GM12878 (cell line): ENCODE data around the gene DEFB110. TPM values are rescaled to one million over a fixed set of nuclear protein-coding genes. Genes with fewer than 3 reads are reported as not detected.

Source experiments
- ATAC-seq: fragments of 200-7000 bp; cut with Tn5 transposase; 3 replicates; pipeline ENCODE4 v1.9.1; 2020; ENCODE audit warnings: mild to moderate bottlenecking, moderate library complexity
- BruUV-seq: library from RNA; stranded (reverse); fragments of 400-500 nt; replicated peaks from 2 replicates; lab custom pipeline; 2021; lab: Mats Ljungman, UMichigan
- CTCF ChIA-PET: fragments of 300-600 bp; sonication (Branson Sonifier 250); formaldehyde crosslinking; extraction: SDS; loops from one replicate; lab custom pipeline; 2021; ENCODE audit warnings: inconsistent platforms; lab: Yijun Ruan, JAX
- POLR2A ChIA-PET: fragments of 350-600 bp; formaldehyde crosslinking; extraction: SDS; loops from one replicate; lab custom pipeline; 2021; ENCODE audit warnings: inconsistent platforms; lab: Charles Lee
- RAD21 ChIA-PET: fragments of 300-600 bp; sonication (Branson Sonifier 250); formaldehyde crosslinking; loops from one replicate; lab custom pipeline; 2023; ENCODE audit warnings: antibody characterized with exemption; ENCODE audit not compliant: unreplicated experiment; lab: Charles Lee
- SMC1A ChIA-PET: fragments of 300-600 bp; sonication (Branson Sonifier 250); formaldehyde crosslinking; loops from one replicate; lab custom pipeline; 2023; ENCODE audit not compliant: unreplicated experiment, uncharacterized antibody; lab: Charles Lee
- DNase-seq: peaks from one replicate; pipeline ENCODE4 v3.0.0-alpha.2; 2011; ENCODE audit warnings: low read depth, low spot score
- FAIRE-seq: peaks from 3 replicates; lab custom pipeline; 2011; peaks lifted over from hg19 to GRCh38; lab: Jason Lieb, UNC
- H2AFZ ChIP-seq: 2 replicates; pipeline ENCODE4 v1.6.0; 2011; ENCODE audit warnings: low read depth, low read length, control low read depth; ENCODE audit not compliant: control insufficient read depth
- H3K27ac ChIP-seq: 2 replicates; pipeline ENCODE4 v1.5.1; 2011; ENCODE audit warnings: control low read depth; ENCODE audit not compliant: control insufficient read depth, insufficient read depth
- H3K27me3 ChIP-seq, 2 experiments: replicated peaks in 1 of 2; 2 replicates each; pipeline versions ENCODE4 v1.6.0 to v1.6.1; 2011; ENCODE audit warnings: low read length in 1 of 2; ENCODE audit not compliant: control insufficient read depth in 2 of 2, insufficient read depth in 2 of 2
- H3K36me3 ChIP-seq, 2 experiments: 2 replicates each; pipeline ENCODE4 v1.5.1; 2011; ENCODE audit warnings: low read length in 1 of 2; ENCODE audit not compliant: control insufficient read depth in 2 of 2, insufficient read depth in 2 of 2
- H3K4me1 ChIP-seq: 2 replicates; pipeline ENCODE4 v1.6.1; 2011; ENCODE audit warnings: mild to moderate bottlenecking, low read length, moderate library complexity, mixed read lengths; ENCODE audit not compliant: control insufficient read depth, insufficient read depth
- H3K4me2 ChIP-seq: 2 replicates; pipeline ENCODE4 v1.6.0; 2011; ENCODE audit warnings: control low read depth; ENCODE audit not compliant: control insufficient read depth, insufficient read depth
- H3K4me3 ChIP-seq: fragments of 200-600 bp; sonication (generic); 2 replicates; pipeline ENCODE4 v1.5.1; 2016
- H3K79me2 ChIP-seq: 2 replicates; pipeline ENCODE4 v1.6.0; 2011; ENCODE audit warnings: low read length; ENCODE audit not compliant: control insufficient read depth, insufficient read depth
- H3K9ac ChIP-seq: 2 replicates; pipeline ENCODE4 v1.8.0; 2011; ENCODE audit warnings: low read length, control low read depth, mixed read lengths; ENCODE audit not compliant: control insufficient read depth, insufficient read depth
- H3K9me3 ChIP-seq: replicated peaks from 3 replicates; pipeline ENCODE4 v1.5.1; 2011; ENCODE audit warnings: mild to moderate bottlenecking, low read length; ENCODE audit not compliant: control insufficient read depth, insufficient read depth
- H4K20me1 ChIP-seq: 2 replicates; pipeline ENCODE4 v1.6.0; 2011; ENCODE audit not compliant: control insufficient read depth, insufficient read depth
- CTCF ChIP-seq, 3 experiments: IDR thresholded peaks in 2 of 3; conservative IDR thresholded peaks in 1 of 3; 2 replicates each; pipeline ENCODE4 v1.5.1; 2011; ENCODE audit warnings: low read depth in 3 of 3, low read length in 3 of 3, mild to moderate bottlenecking in 3 of 3, control low read depth in 2 of 3, moderate library complexity in 2 of 3, inconsistent platforms in 1 of 3, mixed read lengths in 1 of 3; ENCODE audit not compliant: control insufficient read depth in 2 of 3, insufficient read depth in 1 of 3; ENCODE audit errors: extremely low read depth in 1 of 3
- MEF2B ChIP-seq: fragments of 450-650 bp; IDR thresholded peaks from 2 replicates; pipeline ENCODE4 v1.6.1; 2018; ENCODE audit warnings: mild to moderate bottlenecking, moderate library complexity; ENCODE audit not compliant: partially characterized antibody, poor library complexity, severe bottlenecking
- MLLT1 ChIP-seq: fragments of 450-650 bp; IDR thresholded peaks from 2 replicates; pipeline ENCODE4 v1.6.1; 2016; ENCODE audit warnings: mild to moderate bottlenecking
- NFYB ChIP-seq: IDR thresholded peaks from 2 replicates; pipeline ENCODE4 v1.6.1; 2011; ENCODE audit warnings: low read depth, mild to moderate bottlenecking, low read length, improper control_type of control experiment, moderate library complexity; ENCODE audit not compliant: insufficient read depth
- PAX5 ChIP-seq: IDR thresholded peaks from 2 replicates; pipeline ENCODE4 v1.6.1; 2011; ENCODE audit warnings: low read depth, low read length, borderline replicate concordance
- RAD21 ChIP-seq: IDR thresholded peaks from 2 replicates; pipeline ENCODE4 v1.6.1; 2011; ENCODE audit warnings: mild to moderate bottlenecking, low read depth, low read length, moderate library complexity; ENCODE audit not compliant: insufficient read depth
- SIN3A ChIP-seq: IDR thresholded peaks from 2 replicates; pipeline ENCODE4 v1.6.1; 2012; ENCODE audit warnings: low read depth, low read length, improper control_type of control experiment
- TCF12 ChIP-seq: IDR thresholded peaks from 2 replicates; pipeline ENCODE4 v1.6.1; 2011; ENCODE audit warnings: low read depth, mild to moderate bottlenecking, low read length
- ZNF384 ChIP-seq: IDR thresholded peaks from 2 replicates; pipeline ENCODE4 v1.6.1; 2012; ENCODE audit warnings: low read depth, mild to moderate bottlenecking, low read length, improper control_type of control experiment, borderline replicate concordance
- WGBS: methylation state at CpG from one replicate; pipeline ENCODE4 v1.1.6; 2016; ENCODE audit warnings: low lambda C conversion rate; ENCODE audit not compliant: insufficient replicate concordance, insufficient coverage; ENCODE audit errors: missing lambda C conversion rate; 5-methylcytosine and 5-hydroxymethylcytosine counted together
- in situ Hi-C: fragments of 300-500 bp; cut with MboI; formaldehyde crosslinking; loops from 9 replicates; pipeline ENCODE4 v1.14.3; 2018; ENCODE audit warnings: mixed read lengths
- intact Hi-C: fragments of 100-400 bp; cut with micrococcal nuclease; formaldehyde crosslinking; loops from one replicate; pipeline ENCODE4 v1.14.2; 2022; ENCODE audit not compliant: unreplicated experiment
- polyA plus RNA-seq, 11 experiments: library from polyadenylated mRNA; depleted of rRNA in 4 of 11; unstranded in 6 of 11; stranded (reverse) in 5 of 11; fragments of >200 nt; fragmentation: Nextera tagmentation in 4 of 11; fragmentation: Illumina TruSeq in 1 of 11; extraction: Ambion mirVana in 4 of 11; extraction: Trizol in 1 of 11; gene quantifications; 1 replicate in 1 of 11; 2 replicates in 10 of 11; pipeline versions ENCODE4 v1.2.1 to v1.2.3, GENCODE V29; 2011 to 2016; ENCODE audit warnings: inconsistent platforms in 2 of 11, missing spikeins in 2 of 11, low read depth in 1 of 11
- total RNA-seq, 4 experiments: library from RNA; depleted of rRNA in 3 of 4; stranded (reverse); fragments of >200 nt in 3 of 4; fragmentation: Illumina TruSeq in 1 of 4; extraction: Trizol in 1 of 4; gene quantifications; 2 replicates each; pipeline versions ENCODE4 v1.2.1 to v1.2.3, GENCODE V29; 2013 to 2021
- TF ChIP-seq, protein P1 (sequence below): IDR thresholded peaks from 2 replicates; pipeline ENCODE4 v1.6.1; 2012; ENCODE audit warnings: mild to moderate bottlenecking, low read depth, low read length

DEFB110 gene
- total and polyA plus RNA-seq, 10 of the 15 experiments (the other 5 are each of a cell fraction or from before 2014, with no cell fraction given): not detected

- H3K4me2 ChIP-seq: no peak overlapping the region
- RAD21 ChIA-PET: no interaction called here
- DNase-seq: no peak
- peak; percentile 33 to 49 (median 45); a peak in 5 of 6 replicates for TF ChIP-seq CTCF (IDR thresholded peaks at IDR 0.05 in 2 of 3, conservative IDR thresholded peaks at IDR 0.05 in 1 of 3; ENCODE audit: control insufficient read depth in 2 of 3, extremely low read depth in 1 of 3, insufficient read depth in 1 of 3, low read depth in 3 of 3, low read length in 3 of 3)
- TF ChIP-seq RAD21: 0 out of 2 replicates have a peak, but pooled peaks have one; percentile 20
- no peak for TF ChIP-seq ZNF384
- TF ChIP-seq, all 136 proteins: peak for 2
- in situ Hi-C loops: no loop called here
- H3K27ac ChIP-seq: no peak overlapping the region
- H3K36me3 ChIP-seq: no peaks in the 10 kb centered on the region
- no peaks in the 10 kb centered on the region for H3K9me3 ChIP-seq
- peak; percentile 84 for FAIRE-seq
- no TSS peak for BruUV-seq
- no peaks in the 10 kb centered on the region for H3K79me2 ChIP-seq
- intact Hi-C loops: no loop called here
- ChIA-PET CTCF (interaction anchor here (0.9 kb wide), 1 partner anchor 10 kb away, joined by 3 read pairs; no protein-coding TSS in a partner anchor), POLR2A (no interaction called here), SMC1A (no interaction called here)
- peak; percentile 66; the same call in 2 of the 3 replicates for ATAC-seq
- no peak overlapping the region for H3K9ac ChIP-seq
- H3K4me3 ChIP-seq: no peak overlapping the region
- WGBS: 2% methylated on average over 2 of the region's 2 CpGs
- H3K4me1 ChIP-seq: no peaks in the 10 kb centered on the region
- H3K27me3 ChIP-seq: no peaks in the 10 kb centered on the region
- no peaks in the 10 kb centered on the region for H4K20me1 ChIP-seq
- H2AFZ ChIP-seq: no peak overlapping the region
Measured at GRCh38 chr6:50062051-50062450, 40.3 kb upstream of the DEFB110 start.

DNA sequence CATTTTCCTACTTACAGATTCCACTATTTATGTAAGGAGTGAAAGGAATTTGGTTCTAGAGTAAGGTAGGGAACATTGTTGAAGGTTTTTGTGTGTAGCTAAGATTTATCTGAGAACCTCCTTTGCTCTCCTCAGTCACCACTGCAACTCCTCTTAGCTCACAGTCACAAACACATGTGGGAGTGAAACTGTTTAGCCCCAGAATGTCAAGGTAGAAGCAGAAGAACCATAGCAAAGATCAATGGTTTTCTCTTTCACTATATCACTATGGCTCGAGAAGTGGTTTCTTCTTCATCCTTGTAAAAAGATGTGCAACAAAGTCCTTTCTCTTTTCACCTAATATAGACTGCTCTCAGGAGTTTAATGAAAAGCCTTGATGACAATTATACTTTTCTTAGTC lies 34.4 kb upstream of the DEFB110 start:
- SMC1A ChIA-PET: no interaction called here
- BruUV-seq: no TSS peak
- no peaks in the 10 kb centered on the region for H3K27me3 ChIP-seq
- POLR2A ChIA-PET: no interaction called here
- H3K4me3 ChIP-seq: no peak overlapping the region
- ATAC-seq (no peak), FAIRE-seq (no peak), DNase-seq (no peak)
- no peaks in the 10 kb centered on the region for H3K36me3 ChIP-seq
- in situ Hi-C loops (no loop called here), intact Hi-C loops (no loop called here)
- no peaks in the 10 kb centered on the region for H3K79me2 ChIP-seq
- CTCF ChIA-PET: no interaction called here
- H3K4me2 ChIP-seq: no peak overlapping the region
- WGBS: 0% methylated on average over 1 of the region's 1 CpG
- H3K27ac ChIP-seq: no peak overlapping the region
- no peaks in the 10 kb centered on the region for H3K4me1 ChIP-seq
- H4K20me1 ChIP-seq: no peaks in the 10 kb centered on the region
- H2AFZ ChIP-seq: no peak overlapping the region
- RAD21 ChIA-PET: no interaction called here
- H3K9ac ChIP-seq: no peak overlapping the region
- H3K9me3 ChIP-seq: no peaks in the 10 kb centered on the region
- no peak for TF ChIP-seq TCF12
- TF ChIP-seq, protein P1, sequence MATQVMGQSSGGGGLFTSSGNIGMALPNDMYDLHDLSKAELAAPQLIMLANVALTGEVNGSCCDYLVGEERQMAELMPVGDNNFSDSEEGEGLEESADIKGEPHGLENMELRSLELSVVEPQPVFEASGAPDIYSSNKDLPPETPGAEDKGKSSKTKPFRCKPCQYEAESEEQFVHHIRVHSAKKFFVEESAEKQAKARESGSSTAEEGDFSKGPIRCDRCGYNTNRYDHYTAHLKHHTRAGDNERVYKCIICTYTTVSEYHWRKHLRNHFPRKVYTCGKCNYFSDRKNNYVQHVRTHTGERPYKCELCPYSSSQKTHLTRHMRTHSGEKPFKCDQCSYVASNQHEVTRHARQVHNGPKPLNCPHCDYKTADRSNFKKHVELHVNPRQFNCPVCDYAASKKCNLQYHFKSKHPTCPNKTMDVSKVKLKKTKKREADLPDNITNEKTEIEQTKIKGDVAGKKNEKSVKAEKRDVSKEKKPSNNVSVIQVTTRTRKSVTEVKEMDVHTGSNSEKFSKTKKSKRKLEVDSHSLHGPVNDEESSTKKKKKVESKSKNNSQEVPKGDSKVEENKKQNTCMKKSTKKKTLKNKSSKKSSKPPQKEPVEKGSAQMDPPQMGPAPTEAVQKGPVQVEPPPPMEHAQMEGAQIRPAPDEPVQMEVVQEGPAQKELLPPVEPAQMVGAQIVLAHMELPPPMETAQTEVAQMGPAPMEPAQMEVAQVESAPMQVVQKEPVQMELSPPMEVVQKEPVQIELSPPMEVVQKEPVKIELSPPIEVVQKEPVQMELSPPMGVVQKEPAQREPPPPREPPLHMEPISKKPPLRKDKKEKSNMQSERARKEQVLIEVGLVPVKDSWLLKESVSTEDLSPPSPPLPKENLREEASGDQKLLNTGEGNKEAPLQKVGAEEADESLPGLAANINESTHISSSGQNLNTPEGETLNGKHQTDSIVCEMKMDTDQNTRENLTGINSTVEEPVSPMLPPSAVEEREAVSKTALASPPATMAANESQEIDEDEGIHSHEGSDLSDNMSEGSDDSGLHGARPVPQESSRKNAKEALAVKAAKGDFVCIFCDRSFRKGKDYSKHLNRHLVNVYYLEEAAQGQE: no peak
- TF ChIP-seq NFYB: no peak
- no peak for TF ChIP-seq PAX5
- no peak for TF ChIP-seq MEF2B
- no peak for TF ChIP-seq SIN3A
- TF ChIP-seq MLLT1: no peak
